ENCODE results near the gene IL17RB. TPM values are rescaled to one million over a fixed set of nuclear protein-coding genes. Genes with fewer than 3 reads are reported as not detected.

IL17RB gene
- total and polyA plus RNA-seq, 2 donors, result 0.43 to 1.5 TPM

- no peak for DNase-seq (ENCODE audit: extremely low spot score)
- Histone ChIP-seq H3K27ac (ENCODE audit: low read depth) (no peak overlapping the region), H3K4me1 (ENCODE audit: insufficient read depth) (no peaks in the 10 kb centered on the region), H3K36me3 (ENCODE audit: insufficient read depth) (no peaks in the 10 kb centered on the region), H3K4me3 (ENCODE audit: low read depth, low read length) (no peak overlapping the region)
- 93% methylated on average over 8 of the region's 8 CpGs for WGBS
These were observed 67.0 kb downstream of the IL17RB start for GRCh38 chr3:53913401-53913800.

Small RNAs within 50 kb of the gene (small RNA-seq; reads per million reads assigned to genes)
- gene AC012467.1, result not detected

Other genes starting within 250 kb of the IL17RB start
- gene CHDH, start 149 bp upstream of the IL17RB start, total RNA-seq, result 0.58 TPM
- gene CHDH, start 149 bp upstream of the IL17RB start, polyA plus RNA-seq, result 0.49 TPM
- gene ACTR8, start 35.6 kb downstream of the IL17RB start, total RNA-seq, result 32.4 TPM
- 11.3 TPM for gene ACTR8, start 35.6 kb downstream of the IL17RB start, polyA plus RNA-seq
- 54.4 TPM for gene SELENOK, start 45.3 kb downstream of the IL17RB start, total RNA-seq
- 72.4 TPM for gene SELENOK, start 45.3 kb downstream of the IL17RB start, polyA plus RNA-seq

Data from urinary bladder (tissue), 4 donors.